ENCODE data around the gene CHMP2B. TPM values are rescaled to one million over a fixed set of nuclear protein-coding genes. Genes with fewer than 3 reads are reported as not detected.

Gene CHMP2B
- total and polyA plus RNA-seq, 2 of the 8 experiments (the other 6 are each of a cell fraction or from before 2014, with no cell fraction given), result 14.0 to 56.5 TPM

GRCh38 chr3:87186608-87187159 is 40.4 kb upstream of the CHMP2B start (continued):
- TF ChIP-seq ATF3 (IDR thresholded peaks at IDR 0.05; ENCODE audit: insufficient read depth, low read depth, low read length) (no peak), KDM5A (IDR thresholded peaks at IDR 0.05; ENCODE audit: low read length) (no peak), JUN (IDR thresholded peaks at IDR 0.05; ENCODE audit: low read depth, low read length) (no peak), NANOG (IDR thresholded peaks at IDR 0.05; ENCODE audit: insufficient read depth, low read depth, low read length, poor library complexity, severe bottlenecking) (no peak), TAF1 (IDR thresholded peaks at IDR 0.05; ENCODE audit: low read depth, low read length) (no peak), RAD21 (IDR thresholded peaks at IDR 0.05 in 1 of 2, conservative IDR thresholded peaks at IDR 0.05 in 1 of 2; ENCODE audit: low read depth in 2 of 2, low read length in 2 of 2) (no peak), PHF8 (conservative IDR thresholded peaks at IDR 0.05; ENCODE audit: low read depth, low read length) (no peak)

Measured in H1 (cell line).